Endometrial microvascular endothelial cells (primary cell): Measurements from ENCODE around the gene RGR. TPM values are rescaled to one million over a fixed set of nuclear protein-coding genes. Genes with fewer than 3 reads are reported as not detected.
"Not testable (repeated sequence)": the region's sequence is repeated elsewhere in the genome, so short reads cannot be mapped to it uniquely, and the experiment has no call there.

Source experiments
- in situ Hi-C: cut with HindIII; loops from 2 replicates; pipeline ENCODE4 v1.10.0; 2017; ENCODE audit warnings: low sequenced_read_pairs, low pct_unique_long_range_greater_than_20kb; ENCODE audit errors: inconsistent ontology term
- total RNA-seq: library from RNA; depleted of rRNA; stranded (reverse); fragments of >200 nt; gene quantifications from one replicate; pipeline ENCODE4 v1.2.3, GENCODE V29; 2015; ENCODE audit errors: inconsistent ontology term

RGR gene
- total RNA-seq, 1 donor from 2014 or later: not detected

- in situ Hi-C loops: no loop called here
Measured at GRCh38 chr10:84248794-84249193, 3.9 kb downstream of the RGR start.

GRCh38 chr10:84254552-84255478, 10.0 kb downstream of the RGR start:
- in situ Hi-C loops: no loop called here

- in situ Hi-C loops: no loop called here
Measured at GRCh38 chr10:84256510-84257342, 11.9 kb downstream of the RGR start.

GRCh38 chr10:84257343-84258020, 12.6 kb downstream of the RGR start:
- in situ Hi-C loops: no loop called here

GRCh38 chr10:84258034-84258695, 13.3 kb downstream of the RGR start:
- in situ Hi-C loops: no loop called here

GRCh38 chr10:84261236-84261915, 16.5 kb downstream of the RGR start:
- in situ Hi-C loops: no loop called here

- in situ Hi-C loops: no loop called here
Measured at GRCh38 chr10:84262190-84262956, 17.5 kb downstream of the RGR start.

GRCh38 chr10:84263716-84264115, 18.9 kb downstream of the RGR start:
- in situ Hi-C loops: no loop called here

- in situ Hi-C loops: no loop called here
Measured at GRCh38 chr10:84264611-84265141, 19.8 kb downstream of the RGR start.

- in situ Hi-C loops: no loop called here
Measured at GRCh38 chr10:84265418-84265817, 20.6 kb downstream of the RGR start.

GRCh38 chr10:84267503-84268126, 22.8 kb downstream of the RGR start:
- in situ Hi-C loops: no loop called here

- in situ Hi-C loops: no loop called here
Measured at GRCh38 chr10:84269162-84269561, 24.3 kb downstream of the RGR start.

- in situ Hi-C loops: no loop called here
Measured at GRCh38 chr10:84269773-84270172, 24.9 kb downstream of the RGR start.

- in situ Hi-C loops: no loop called here
Measured at GRCh38 chr10:84270708-84271107, 25.9 kb downstream of the RGR start.

- in situ Hi-C loops: not testable (repeated sequence)
Measured at GRCh38 chr10:84279876-84280475, 35.1 kb downstream of the RGR start.

GRCh38 chr10:84286695-84287094, 41.8 kb downstream of the RGR start:
- in situ Hi-C loops: no loop called here

GRCh38 chr10:84288151-84288550, 43.3 kb downstream of the RGR start:
- in situ Hi-C loops: no loop called here
